ENCODE data around the gene HIVEP3. TPM values are rescaled to one million over a fixed set of nuclear protein-coding genes. Genes with fewer than 3 reads are reported as not detected.
"Not testable (repeated sequence)": the region's sequence is repeated elsewhere in the genome, so short reads cannot be mapped to it uniquely, and the experiment has no call there.

The HIVEP3 gene
- total RNA-seq, 1 donor from 2014 or later, result 5.8 TPM

GRCh38 chr1:41699861-41700248 lies 218.9 kb downstream of the HIVEP3 start:
- no peak for DNase-seq (ENCODE audit: low read depth)
- Histone ChIP-seq H3K27me3 (ENCODE audit: control insufficient read depth, insufficient read depth, low read length) (no peaks in the 10 kb centered on the region), H3K4me3 (ENCODE audit: low read depth, low read length) (no peak overlapping the region), H3K36me3 (ENCODE audit: control insufficient read depth, insufficient read depth, low read length) (no peaks in the 10 kb centered on the region)
- TF ChIP-seq, protein P1, sequence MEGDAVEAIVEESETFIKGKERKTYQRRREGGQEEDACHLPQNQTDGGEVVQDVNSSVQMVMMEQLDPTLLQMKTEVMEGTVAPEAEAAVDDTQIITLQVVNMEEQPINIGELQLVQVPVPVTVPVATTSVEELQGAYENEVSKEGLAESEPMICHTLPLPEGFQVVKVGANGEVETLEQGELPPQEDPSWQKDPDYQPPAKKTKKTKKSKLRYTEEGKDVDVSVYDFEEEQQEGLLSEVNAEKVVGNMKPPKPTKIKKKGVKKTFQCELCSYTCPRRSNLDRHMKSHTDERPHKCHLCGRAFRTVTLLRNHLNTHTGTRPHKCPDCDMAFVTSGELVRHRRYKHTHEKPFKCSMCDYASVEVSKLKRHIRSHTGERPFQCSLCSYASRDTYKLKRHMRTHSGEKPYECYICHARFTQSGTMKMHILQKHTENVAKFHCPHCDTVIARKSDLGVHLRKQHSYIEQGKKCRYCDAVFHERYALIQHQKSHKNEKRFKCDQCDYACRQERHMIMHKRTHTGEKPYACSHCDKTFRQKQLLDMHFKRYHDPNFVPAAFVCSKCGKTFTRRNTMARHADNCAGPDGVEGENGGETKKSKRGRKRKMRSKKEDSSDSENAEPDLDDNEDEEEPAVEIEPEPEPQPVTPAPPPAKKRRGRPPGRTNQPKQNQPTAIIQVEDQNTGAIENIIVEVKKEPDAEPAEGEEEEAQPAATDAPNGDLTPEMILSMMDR (IDR thresholded peaks at IDR 0.05; ENCODE audit: insufficient read depth, low read length, poor library complexity, severe bottlenecking), result no peak

DNA sequence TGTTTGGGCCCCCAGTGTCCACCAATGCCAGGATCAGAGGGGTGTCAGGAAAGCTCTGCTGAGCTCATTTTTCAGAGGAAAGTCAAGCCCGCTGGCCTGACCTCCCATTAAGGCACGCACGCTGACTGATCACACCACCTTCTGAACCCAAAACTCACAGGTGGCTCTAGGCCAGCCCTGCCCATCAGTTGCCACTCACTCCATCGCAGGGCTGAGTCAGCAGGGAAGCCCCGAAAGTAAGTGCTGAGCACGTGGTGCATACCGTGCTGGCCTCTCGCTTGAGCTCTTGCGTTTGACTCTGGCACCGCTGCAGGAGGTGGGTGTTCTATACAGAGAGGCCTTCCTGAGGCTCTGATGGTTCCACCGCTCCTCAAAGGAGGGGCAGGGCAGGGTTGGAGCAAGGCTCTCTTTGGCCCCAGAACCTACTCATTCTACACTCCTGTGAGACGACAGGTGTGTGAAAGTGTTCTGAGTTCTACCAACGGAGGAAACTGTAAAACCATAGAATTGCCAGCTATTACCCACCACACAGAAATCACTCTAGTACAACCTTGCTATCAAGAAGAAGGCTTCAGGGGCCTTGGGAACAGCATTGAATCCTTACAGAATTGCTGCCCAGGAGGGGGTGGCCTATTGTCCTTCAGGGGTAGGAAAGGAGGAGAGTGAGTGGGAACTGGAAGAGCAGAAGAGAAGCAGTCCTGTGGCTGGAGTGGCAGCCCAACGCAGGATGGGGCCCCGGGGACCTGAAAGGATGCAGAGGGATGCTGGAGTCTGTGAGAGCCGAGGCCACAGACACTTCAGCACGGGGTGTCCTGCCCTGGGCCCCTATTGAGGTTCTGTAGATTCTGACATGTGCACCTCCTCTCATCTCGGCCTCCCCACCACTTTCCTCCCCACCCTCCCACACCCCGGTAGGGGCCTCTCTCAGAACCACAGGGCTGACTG lies 219.5 kb downstream of the HIVEP3 start:
- Histone ChIP-seq H3K4me3 (ENCODE audit: low read depth, low read length) (no peak overlapping the region), H3K36me3 (ENCODE audit: control insufficient read depth, insufficient read depth, low read length) (no peaks in the 10 kb centered on the region), H3K27me3 (ENCODE audit: control insufficient read depth, insufficient read depth, low read length) (no peaks in the 10 kb centered on the region)
- no peak for DNase-seq (ENCODE audit: low read depth)
- TF ChIP-seq, protein P1 (IDR thresholded peaks at IDR 0.05; ENCODE audit: insufficient read depth, low read length, poor library complexity, severe bottlenecking), result no peak

DNA sequence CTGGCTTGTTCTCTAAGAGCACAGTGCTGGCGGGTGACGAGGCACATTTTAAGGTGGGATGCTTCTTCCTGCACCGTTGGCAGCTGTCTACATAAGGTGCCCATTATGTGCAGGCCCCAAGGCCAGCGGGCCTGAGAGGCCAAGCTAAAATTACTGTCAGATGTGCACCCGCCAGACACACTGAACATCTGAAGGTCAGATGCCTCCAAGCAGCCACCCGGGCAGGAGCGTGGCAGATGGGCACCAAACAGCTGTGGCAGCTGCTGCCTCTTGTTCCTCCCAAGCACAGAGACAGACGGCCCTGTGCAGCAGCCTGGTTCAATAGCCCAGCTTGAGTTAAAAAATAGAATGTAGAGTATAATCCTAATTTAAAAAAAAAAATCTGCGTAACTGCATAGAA lies 222.3 kb downstream of the HIVEP3 start:
- no peak for DNase-seq (ENCODE audit: low read depth)
- Histone ChIP-seq H3K27me3 (ENCODE audit: control insufficient read depth, insufficient read depth, low read length) (no peaks in the 10 kb centered on the region), H3K4me3 (ENCODE audit: low read depth, low read length) (no peak overlapping the region), H3K36me3 (ENCODE audit: control insufficient read depth, insufficient read depth, low read length) (no peaks in the 10 kb centered on the region)
- TF ChIP-seq, protein P1 (IDR thresholded peaks at IDR 0.05; ENCODE audit: insufficient read depth, low read length, poor library complexity, severe bottlenecking), result no peak

- TF ChIP-seq, protein P1 (IDR thresholded peaks at IDR 0.05; ENCODE audit: insufficient read depth, low read length, poor library complexity, severe bottlenecking), result no peak
- no peak for DNase-seq (ENCODE audit: low read depth)
- Histone ChIP-seq H3K27me3 (ENCODE audit: control insufficient read depth, insufficient read depth, low read length) (no peaks in the 10 kb centered on the region), H3K36me3 (ENCODE audit: control insufficient read depth, insufficient read depth, low read length) (no peaks in the 10 kb centered on the region), H3K4me3 (ENCODE audit: low read depth, low read length) (no peak overlapping the region)
These were observed 223.5 kb downstream of the HIVEP3 start for GRCh38 chr1:41695118-41695745.

DNA sequence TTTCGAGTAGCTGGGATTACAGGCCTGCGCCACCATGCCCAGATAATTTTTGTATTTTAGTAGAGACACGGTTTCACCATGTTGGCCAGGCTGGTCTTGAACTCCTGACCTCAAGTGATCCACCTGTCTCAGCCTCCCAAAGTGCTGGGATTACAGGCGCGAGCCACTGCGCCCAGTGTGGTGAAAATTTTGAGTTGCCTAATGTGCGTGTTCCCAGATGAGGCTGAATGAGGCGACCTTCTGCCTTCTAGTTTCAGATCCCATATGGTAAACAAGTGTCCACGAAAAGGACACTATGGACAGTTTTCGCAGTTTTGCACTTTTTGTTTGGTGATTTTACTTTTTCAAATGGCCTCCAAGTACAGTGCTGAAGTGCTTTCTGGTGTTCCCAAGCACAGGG lies 226.8 kb downstream of the HIVEP3 start:
- H3K27me3 ChIP-seq (ENCODE audit: control insufficient read depth, insufficient read depth, low read length); DNase-seq (ENCODE audit: low read depth); H3K36me3 ChIP-seq (ENCODE audit: control insufficient read depth, insufficient read depth, low read length); H3K4me3 ChIP-seq (ENCODE audit: low read depth, low read length): not testable (repeated sequence)

- Histone ChIP-seq H3K4me3 (ENCODE audit: low read depth, low read length) (no peak overlapping the region), H3K36me3 (ENCODE audit: control insufficient read depth, insufficient read depth, low read length) (no peaks in the 10 kb centered on the region), H3K27me3 (ENCODE audit: control insufficient read depth, insufficient read depth, low read length) (no peaks in the 10 kb centered on the region)
- no peak for DNase-seq (ENCODE audit: low read depth)
- TF ChIP-seq, protein P1 (IDR thresholded peaks at IDR 0.05; ENCODE audit: insufficient read depth, low read length, poor library complexity, severe bottlenecking), result no peak
These were observed 227.3 kb downstream of the HIVEP3 start for GRCh38 chr1:41691424-41691823.
